Embryonic facial prominence (tissue), 1 donor: ENCODE measurements around the gene PHF23.

Source experiments
- DNase-seq: peaks from one replicate; pipeline ENCODE4 v3.0.0-alpha.2; 2016; ENCODE audit errors: extremely low spot score

PHF23 gene

DNA sequence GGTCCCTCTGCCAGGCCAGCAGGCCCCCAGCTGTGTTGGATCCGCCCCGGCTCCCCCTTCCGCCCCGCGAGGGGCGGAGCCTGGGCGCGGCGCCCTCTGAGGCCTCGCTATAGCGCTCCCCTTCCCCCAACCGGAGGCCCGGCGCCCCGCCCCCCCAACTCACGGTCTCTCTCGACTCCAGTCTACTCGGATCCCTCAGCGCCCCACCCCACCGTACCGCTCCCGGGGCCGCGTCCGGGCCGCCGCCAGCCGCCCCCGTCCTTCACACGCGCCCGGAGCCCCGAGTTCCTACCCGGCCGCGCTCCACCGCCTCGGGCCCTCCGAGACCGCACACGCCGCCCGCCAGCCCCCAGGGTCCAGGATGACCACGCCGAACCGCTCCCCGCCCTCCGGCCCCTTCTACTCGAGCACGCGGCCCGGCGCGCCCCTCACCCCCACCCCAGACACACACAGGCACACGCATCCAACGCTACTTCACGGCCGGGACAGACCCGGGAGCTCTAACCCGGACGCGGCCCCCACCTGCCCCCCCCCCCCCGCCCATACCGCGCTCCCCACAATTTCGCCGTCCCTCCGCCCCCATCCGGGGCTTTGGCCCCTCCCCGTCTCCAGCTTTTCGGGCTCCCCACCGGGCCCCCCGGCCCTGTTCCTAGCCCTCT is 1.4 kb downstream of the PHF23 start:
- DNase-seq = no peak

- no peak for DNase-seq
Measured at GRCh38 chr17:7237266-7237760, 1.9 kb downstream of the PHF23 start.

- DNase-seq = no peak
Measured at GRCh38 chr17:7236808-7237207, 2.4 kb downstream of the PHF23 start.

DNA sequence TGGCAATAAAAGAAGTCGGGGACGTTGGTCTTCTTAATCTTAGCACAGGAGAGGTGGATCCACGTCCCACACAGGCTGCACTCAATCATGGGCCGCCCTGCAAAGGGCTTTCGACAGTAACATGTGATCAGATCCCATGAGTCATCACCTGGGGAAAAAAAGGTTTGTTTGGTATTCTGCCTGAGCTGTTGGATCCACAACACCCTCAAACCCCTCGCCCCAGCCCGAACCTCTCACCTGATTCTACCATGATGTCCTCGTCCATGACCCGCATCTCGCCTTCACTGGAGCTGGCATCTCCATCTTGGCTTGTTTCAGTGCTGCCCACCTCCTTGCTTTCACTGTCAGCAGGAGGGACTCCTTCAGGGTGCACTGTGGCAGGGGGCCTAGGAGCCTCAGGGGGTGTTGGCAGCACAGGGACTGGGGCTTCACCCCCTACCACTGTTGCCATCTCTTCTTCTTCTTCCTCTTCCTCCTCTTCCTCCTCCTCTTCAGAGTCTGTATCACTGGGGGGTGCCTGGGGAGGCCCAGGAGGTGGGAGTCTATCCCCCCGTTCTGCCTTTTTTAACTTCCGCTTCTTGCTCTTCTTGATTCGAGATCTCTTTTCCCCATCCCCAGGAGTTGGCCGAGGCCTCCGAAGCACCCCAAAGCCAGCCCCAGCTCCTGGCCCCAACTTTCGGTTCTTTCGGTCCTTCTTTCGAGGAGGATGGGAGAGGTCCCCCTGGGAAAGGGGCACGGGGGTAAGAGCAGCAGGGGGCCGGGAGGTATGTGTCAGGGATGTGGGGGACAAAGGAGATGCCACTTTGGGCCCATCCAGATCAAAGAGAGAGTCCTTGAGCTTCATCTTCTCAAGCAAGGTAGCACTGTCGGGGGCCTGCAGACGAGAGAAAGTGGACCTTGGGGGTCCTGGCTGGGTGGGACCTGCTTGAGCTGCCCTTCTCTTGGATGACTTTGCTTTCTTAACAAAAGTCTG is 3.3 kb downstream of the PHF23 start:
- DNase-seq = no peak

DNA sequence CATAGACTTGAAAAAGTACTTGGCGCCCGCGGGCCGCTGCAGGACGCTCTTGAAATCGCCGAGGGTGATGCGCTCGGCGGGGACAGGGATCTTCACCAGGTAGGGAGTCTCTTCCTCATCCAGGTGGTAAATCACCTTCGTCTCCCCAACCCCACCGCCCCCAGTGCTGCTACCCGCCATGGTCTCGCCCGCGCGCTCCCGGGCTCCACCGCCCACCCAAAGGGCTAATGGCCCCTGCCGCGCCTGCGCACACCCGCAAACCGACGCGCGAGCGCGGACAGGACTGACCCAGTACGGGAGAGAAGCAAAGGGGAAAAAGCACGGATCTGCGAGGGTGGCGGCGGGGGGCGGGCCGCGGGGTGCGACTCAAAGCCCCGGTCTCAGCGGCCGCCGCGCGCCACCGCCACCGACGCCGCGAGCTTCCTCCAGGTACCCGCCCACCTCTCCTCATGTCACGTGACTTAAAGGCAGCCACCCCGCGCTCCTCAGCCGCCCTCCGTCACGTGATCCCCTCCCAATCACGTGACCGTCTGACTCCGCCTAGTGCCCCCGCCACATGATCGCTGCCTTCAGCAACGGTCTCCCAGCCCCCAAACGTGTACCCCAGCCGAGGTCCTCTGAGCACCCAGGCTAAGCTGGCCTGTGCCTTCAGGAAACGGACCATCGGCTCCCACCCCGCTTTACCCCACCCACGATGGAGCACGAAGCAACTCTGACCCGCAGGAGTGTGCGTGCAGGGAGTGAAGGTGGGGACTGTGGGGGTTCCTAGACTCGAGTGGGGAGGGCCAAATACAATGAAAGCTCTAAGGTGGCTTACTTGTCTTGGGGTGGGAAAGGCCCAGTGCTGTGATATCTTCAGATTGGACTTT is 4.9 kb downstream of the PHF23 start, which contains the start of gene DVL2:
TSS of gene DVL2 (minus strand) at position 435 of the 869 bp plus-strand sequence. CDS start at position 180, 255 bp downstream.
- peak; percentile 97 for DNase-seq

DNA sequence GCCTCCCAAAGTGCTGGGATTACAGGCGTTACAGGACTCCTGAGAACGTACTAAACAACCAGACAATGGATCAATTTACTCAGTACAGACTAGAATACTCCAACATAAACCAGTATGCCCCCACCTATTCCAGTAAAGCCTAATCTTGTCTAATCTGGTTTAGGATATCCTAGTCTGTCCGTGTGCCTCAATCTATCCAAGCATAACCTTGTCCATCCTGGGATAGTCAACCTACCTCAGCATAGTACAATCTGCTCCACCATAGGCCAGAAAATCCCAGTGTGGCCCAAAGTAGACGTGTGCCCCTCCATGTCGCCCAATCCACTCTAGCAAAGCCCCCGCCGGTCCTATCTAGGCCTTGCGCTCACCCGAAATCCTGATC is 5.6 kb downstream of the PHF23 start:
- DNase-seq = no peak

DNA sequence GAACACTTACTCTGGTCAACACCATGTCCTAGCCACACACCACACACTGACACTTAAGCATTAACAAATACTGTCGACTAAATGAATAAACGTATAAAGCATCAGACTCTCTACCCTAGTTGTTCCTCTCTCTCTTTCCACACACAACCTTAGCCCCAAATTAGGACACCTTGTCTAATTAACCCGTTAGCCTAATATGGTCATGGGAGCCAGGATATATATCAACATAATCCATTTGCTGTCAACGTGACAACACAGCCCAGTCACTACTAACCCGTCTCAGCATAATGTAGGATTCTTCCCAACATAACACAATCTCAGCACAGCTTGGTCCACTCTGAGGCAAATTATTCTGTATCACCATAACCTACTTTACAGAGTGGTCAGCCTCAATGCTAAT is 7.1 kb downstream of the PHF23 start:
- no peak for DNase-seq

DNA sequence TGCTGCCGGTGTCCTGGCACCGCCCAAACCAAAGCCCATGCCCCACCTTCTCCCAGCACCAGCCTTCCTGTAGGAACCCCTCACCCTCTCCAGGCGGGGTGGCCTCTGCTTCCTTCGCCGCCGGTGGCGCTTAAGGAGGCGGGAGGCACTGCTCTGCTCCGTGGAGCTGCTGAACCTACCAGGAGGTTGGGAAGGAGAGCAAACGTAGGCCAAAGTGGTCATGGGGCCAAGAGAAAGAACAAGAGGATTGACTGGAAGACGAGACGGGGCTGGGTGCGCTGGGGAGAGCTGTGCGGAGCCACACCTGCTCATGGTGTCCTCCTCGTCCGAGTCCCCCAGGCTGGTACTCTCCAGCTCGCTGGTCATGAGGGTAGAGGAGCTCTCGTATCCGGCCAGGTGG is 9.8 kb downstream of the PHF23 start:
- DNase-seq = no peak

- no peak for DNase-seq
Measured at GRCh38 chr17:7228920-7229319, 10.3 kb downstream of the PHF23 start.

- no peak for DNase-seq
Measured at GRCh38 chr17:7226721-7227710, 12.2 kb downstream of the PHF23 start.

DNA sequence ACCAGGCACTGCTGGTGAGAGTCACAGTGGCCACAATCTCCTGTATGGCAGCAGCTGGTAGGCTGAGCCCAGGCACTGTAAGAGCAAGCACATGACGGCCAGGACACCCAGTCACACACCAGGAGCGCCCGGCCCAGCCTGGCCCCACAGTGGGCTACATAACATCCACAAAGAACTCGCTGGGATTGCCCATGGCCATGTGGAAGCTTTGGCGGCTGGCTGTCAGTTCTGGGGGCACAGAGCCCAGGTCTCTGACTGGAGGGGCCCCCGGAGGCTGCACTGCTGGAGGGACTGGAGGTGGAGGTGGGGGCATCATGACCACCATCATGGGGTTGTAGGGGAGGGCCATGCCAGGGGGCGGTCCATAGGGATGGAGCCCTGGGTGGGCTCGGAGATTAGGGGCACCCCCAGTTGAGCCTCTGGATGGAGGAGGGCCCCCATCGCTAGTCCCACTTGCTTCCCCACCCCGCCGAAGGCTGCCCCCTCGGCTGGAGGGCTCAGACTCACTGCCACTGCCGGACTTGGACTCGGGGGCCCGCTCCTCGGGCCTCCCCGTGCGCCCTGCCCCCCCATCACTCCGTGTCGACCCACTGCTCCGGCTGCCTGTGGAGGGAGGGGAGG is 13.4 kb downstream of the PHF23 start:
- no peak for DNase-seq

- DNase-seq = no peak
Measured at GRCh38 chr17:7224661-7225111, 14.6 kb downstream of the PHF23 start.

GRCh38 chr17:7224110-7224509 is 15.1 kb downstream of the PHF23 start:
- no peak for DNase-seq

GRCh38 chr17:7223375-7223774 is 15.9 kb downstream of the PHF23 start:
- no peak for DNase-seq

GRCh38 chr17:7222972-7223292 is 16.3 kb downstream of the PHF23 start:
- no peak for DNase-seq

GRCh38 chr17:7222093-7222971 is 16.9 kb downstream of the PHF23 start:
- no peak for DNase-seq

GRCh38 chr17:7221278-7222092 is 17.8 kb downstream of the PHF23 start:
- DNase-seq = no peak

DNA sequence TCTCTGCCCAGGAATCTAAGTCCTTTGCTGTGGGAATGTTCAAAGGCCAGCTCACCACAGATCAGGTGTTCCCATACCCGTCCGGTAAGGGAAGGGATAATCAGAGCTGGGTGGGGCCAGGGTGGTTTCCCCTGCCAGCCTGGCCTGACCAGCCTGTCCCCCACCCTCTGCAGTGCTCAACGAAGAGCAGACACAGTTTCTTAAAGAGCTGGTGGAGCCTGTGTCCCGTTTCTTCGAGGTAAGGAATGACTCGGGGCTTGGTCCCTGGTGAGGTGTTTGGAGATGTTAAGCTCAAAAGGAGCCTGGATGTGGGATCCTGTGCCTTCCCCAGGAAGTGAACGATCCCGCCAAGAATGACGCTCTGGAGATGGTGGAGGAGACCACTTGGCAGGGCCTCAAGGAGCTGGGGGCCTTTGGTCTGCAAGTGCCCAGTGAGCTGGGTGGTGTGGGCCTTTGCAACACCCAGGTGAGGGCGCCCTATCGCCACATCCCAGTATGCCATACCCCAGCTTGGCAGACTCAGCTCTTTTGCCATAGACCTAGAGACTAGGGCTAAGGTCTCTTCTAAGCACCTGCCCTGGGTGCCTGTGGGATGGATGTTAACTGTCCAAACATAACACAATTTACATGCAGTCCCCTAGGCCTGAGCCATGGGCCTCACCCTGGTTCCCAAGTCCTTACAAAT is 18.5 kb downstream of the PHF23 start:
- no peak for DNase-seq
